ENCODE data around the gene LAMC1.

GRCh38 chr1:183019860-183020259 is 3.4 kb upstream of the LAMC1 start:
- TF ChIP-seq, protein P1, sequence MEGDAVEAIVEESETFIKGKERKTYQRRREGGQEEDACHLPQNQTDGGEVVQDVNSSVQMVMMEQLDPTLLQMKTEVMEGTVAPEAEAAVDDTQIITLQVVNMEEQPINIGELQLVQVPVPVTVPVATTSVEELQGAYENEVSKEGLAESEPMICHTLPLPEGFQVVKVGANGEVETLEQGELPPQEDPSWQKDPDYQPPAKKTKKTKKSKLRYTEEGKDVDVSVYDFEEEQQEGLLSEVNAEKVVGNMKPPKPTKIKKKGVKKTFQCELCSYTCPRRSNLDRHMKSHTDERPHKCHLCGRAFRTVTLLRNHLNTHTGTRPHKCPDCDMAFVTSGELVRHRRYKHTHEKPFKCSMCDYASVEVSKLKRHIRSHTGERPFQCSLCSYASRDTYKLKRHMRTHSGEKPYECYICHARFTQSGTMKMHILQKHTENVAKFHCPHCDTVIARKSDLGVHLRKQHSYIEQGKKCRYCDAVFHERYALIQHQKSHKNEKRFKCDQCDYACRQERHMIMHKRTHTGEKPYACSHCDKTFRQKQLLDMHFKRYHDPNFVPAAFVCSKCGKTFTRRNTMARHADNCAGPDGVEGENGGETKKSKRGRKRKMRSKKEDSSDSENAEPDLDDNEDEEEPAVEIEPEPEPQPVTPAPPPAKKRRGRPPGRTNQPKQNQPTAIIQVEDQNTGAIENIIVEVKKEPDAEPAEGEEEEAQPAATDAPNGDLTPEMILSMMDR (IDR thresholded peaks at IDR 0.05), result peak in 1 of 6 experiments; percentile 17
- no peak for TF ChIP-seq POLR2A (IDR thresholded peaks at IDR 0.05)
